ENCODE measurements around the gene IFFO2. TPM values are rescaled to one million over a fixed set of nuclear protein-coding genes. Genes with fewer than 3 reads are reported as not detected.

IFFO2 gene
- polyA plus RNA-seq, 1 of the 3 experiments (the other 2 are of a cell fraction) = 10.5 TPM

- H3K27ac ChIP-seq (ENCODE audit: low read depth in 2 of 2, low read length in 1 of 2) = no peak overlapping the region
- 73% methylated on average over 12 of the region's 12 CpGs for WGBS (ENCODE audit: low lambda C conversion rate)
- no peaks in the 10 kb centered on the region for H3K79me2 ChIP-seq (ENCODE audit: insufficient read depth)
- no peak for DNase-seq
- no peak overlapping the region for H2AFZ ChIP-seq (ENCODE audit: low read depth)
- no peak for TF ChIP-seq TAF1 (IDR thresholded peaks at IDR 0.05; ENCODE audit: borderline replicate concordance, low read depth, low read length)
- TF ChIP-seq CHD2 (IDR thresholded peaks at IDR 0.05; ENCODE audit: low read length, partially characterized antibody) = no peak
- TF ChIP-seq TEAD4 (IDR thresholded peaks at IDR 0.05; ENCODE audit: borderline replicate concordance, insufficient read depth) = no peak
- no peak overlapping the region for H3K9ac ChIP-seq
- H3K27me3 ChIP-seq (ENCODE audit: insufficient read depth) = no peaks in the 10 kb centered on the region
- no peak overlapping the region for H3K4me2 ChIP-seq
- no peaks in the 10 kb centered on the region for H3K9me2 ChIP-seq
- no peaks in the 10 kb centered on the region for H4K20me1 ChIP-seq (ENCODE audit: insufficient read depth)
- no peaks in the 10 kb centered on the region for H3F3A ChIP-seq (replicated peaks; ENCODE audit: insufficient read depth)
- H3K9me3 ChIP-seq = no peaks in the 10 kb centered on the region
- ChIA-PET POLR2A (no interaction called here), CTCF (interaction anchor here (1.1 to 25.9 kb wide), 3 partner anchors 57 to 297 kb away, joined by 3 to 350 read pairs (median 4); no protein-coding TSS in a partner anchor)
- peaks cover 0 to 3% of the 10 kb centered on the region in 2 experiments for H3K36me3 ChIP-seq (replicated peaks in 1 of 2; ENCODE audit: control insufficient read depth in 1 of 2, insufficient read depth in 2 of 2, low read length in 1 of 2)
- H3K4me3 ChIP-seq (ENCODE audit: low read depth in 2 of 2, low read length in 1 of 2) = no peak overlapping the region
- peaks cover 0 to 8% of the 10 kb centered on the region in 2 experiments; a peak in 1 of 4 replicates for H3K4me1 ChIP-seq (ENCODE audit: control insufficient read depth in 1 of 2, insufficient read depth in 2 of 2, low read depth in 1 of 2, low read length in 1 of 2)
These were observed 77.8 kb downstream of the IFFO2 start for GRCh38 chr1:18878538-18879214.

GRCh38 chr1:18877282-18877681 is 79.2 kb downstream of the IFFO2 start:
- H3K36me3 ChIP-seq (replicated peaks in 1 of 2; ENCODE audit: control insufficient read depth in 1 of 2, insufficient read depth in 2 of 2, low read length in 1 of 2) = no peaks in the 10 kb centered on the region
- no peaks in the 10 kb centered on the region for H3K79me2 ChIP-seq (ENCODE audit: insufficient read depth)
- H3F3A ChIP-seq (replicated peaks; ENCODE audit: insufficient read depth) = no peaks in the 10 kb centered on the region
- H3K27ac ChIP-seq (ENCODE audit: low read depth in 2 of 2, low read length in 1 of 2) = no peak overlapping the region
- POLR2A ChIA-PET = no interaction called here
- H4K20me1 ChIP-seq (ENCODE audit: insufficient read depth) = no peaks in the 10 kb centered on the region
- no peaks in the 10 kb centered on the region for H3K27me3 ChIP-seq (ENCODE audit: insufficient read depth)
- no peak for TF ChIP-seq RAD21 (IDR thresholded peaks at IDR 0.05; ENCODE audit: low read length)
- TF ChIP-seq JUND (IDR thresholded peaks at IDR 0.05) = no peak
- no peak for TF ChIP-seq IRF3 (IDR thresholded peaks at IDR 0.05; ENCODE audit: low read depth, low read length)
- no peak for TF ChIP-seq RCOR1 (IDR thresholded peaks at IDR 0.05; ENCODE audit: low read length)
- no peak for TF ChIP-seq NRF1 (IDR thresholded peaks at IDR 0.05; ENCODE audit: low read depth, low read length)
- TF ChIP-seq PBX3 (IDR thresholded peaks at IDR 0.05) = no peak
- no peak for TF ChIP-seq YY1 (IDR thresholded peaks at IDR 0.05; ENCODE audit: low read depth)
- TF ChIP-seq REST (IDR thresholded peaks at IDR 0.05; ENCODE audit: low read depth, low read length) = no peak
- no peak for TF ChIP-seq USF1 (IDR thresholded peaks at IDR 0.05; ENCODE audit: borderline replicate concordance, low read depth)
- H2AFZ ChIP-seq (ENCODE audit: low read depth) = no peak overlapping the region
- 91% methylated on average over 24 of the region's 35 CpGs for WGBS (ENCODE audit: low lambda C conversion rate)
- H3K4me3 ChIP-seq (ENCODE audit: low read depth in 2 of 2, low read length in 1 of 2) = no peak overlapping the region
- H3K9me2 ChIP-seq = no peaks in the 10 kb centered on the region
- H3K4me1 ChIP-seq (ENCODE audit: control insufficient read depth in 1 of 2, insufficient read depth in 2 of 2, low read depth in 1 of 2, low read length in 1 of 2) = peaks cover 0 to 8% of the 10 kb centered on the region in 2 experiments; a peak in 1 of 4 replicates
- CTCF ChIA-PET = interaction anchor here (1.1 to 25.9 kb wide), 5 partner anchors 36 to 296 kb away, joined by 3 to 350 read pairs (median 4); no protein-coding TSS in a partner anchor
- H3K9me3 ChIP-seq = no peaks in the 10 kb centered on the region
- H3K9ac ChIP-seq = no peak overlapping the region
- H3K4me2 ChIP-seq = no peak overlapping the region
- DNase-seq = no peak

Data from SK-N-SH (cell line).